Measurements from ENCODE around the gene SYNGR2. TPM values are rescaled to one million over a fixed set of nuclear protein-coding genes. Genes with fewer than 3 reads are reported as not detected.

Gene SYNGR2
- total RNA-seq, 1 donor from 2014 or later: 85.7 TPM

DNA sequence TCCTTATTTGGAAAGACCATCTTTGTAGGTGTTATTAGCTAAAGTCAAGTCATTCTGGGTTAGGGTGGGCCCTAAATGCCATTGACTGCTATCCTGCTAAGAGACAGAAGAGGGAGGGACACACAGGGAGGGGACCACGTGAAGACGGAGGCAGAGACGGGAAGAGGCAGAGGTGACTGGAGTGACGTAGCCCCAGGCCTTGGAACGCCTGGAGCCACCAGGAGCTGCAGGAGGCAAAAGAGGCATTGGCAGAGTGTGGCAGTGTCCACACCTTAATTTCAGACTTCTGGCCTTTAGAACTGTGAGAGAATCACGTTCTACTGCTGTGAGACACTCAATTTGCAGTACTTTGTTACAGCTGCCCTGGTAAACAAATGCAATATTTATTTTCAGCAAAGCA lies 32.1 kb downstream of the SYNGR2 start:
- H3K4me3 ChIP-seq (ENCODE audit: low read depth, low read length): no peak overlapping the region
- no peak for TF ChIP-seq CTCF (IDR thresholded peaks at IDR 0.05; ENCODE audit: insufficient read depth, low read length, poor library complexity, severe bottlenecking)

GRCh38 chr17:78202666-78203065 lies 34.3 kb downstream of the SYNGR2 start:
- no peak for DNase-seq (ENCODE audit: low read depth)
- H3K4me3 ChIP-seq (ENCODE audit: low read depth, low read length): no peak overlapping the region
- no peak for TF ChIP-seq CTCF (IDR thresholded peaks at IDR 0.05; ENCODE audit: insufficient read depth, low read length, poor library complexity, severe bottlenecking)
- H3K36me3 ChIP-seq (ENCODE audit: control insufficient read depth, insufficient read depth, low read length): no peaks in the 10 kb centered on the region
- H3K27me3 ChIP-seq (ENCODE audit: control insufficient read depth, insufficient read depth, low read length): no peaks in the 10 kb centered on the region

More for the DNA sequence above, 32.1 kb downstream of the SYNGR2 start:
- DNase-seq (ENCODE audit: low read depth): no peak
- no peaks in the 10 kb centered on the region for H3K36me3 ChIP-seq (ENCODE audit: control insufficient read depth, insufficient read depth, low read length)
- H3K27me3 ChIP-seq (ENCODE audit: control insufficient read depth, insufficient read depth, low read length): no peaks in the 10 kb centered on the region

GRCh38 chr17:78204387-78205123 lies 36.2 kb downstream of the SYNGR2 start:
- Histone ChIP-seq H3K36me3 (ENCODE audit: control insufficient read depth, insufficient read depth, low read length) (no peaks in the 10 kb centered on the region), H3K27me3 (ENCODE audit: control insufficient read depth, insufficient read depth, low read length) (no peaks in the 10 kb centered on the region), H3K4me3 (ENCODE audit: low read depth, low read length) (no peak overlapping the region)
- no peak for TF ChIP-seq CTCF (IDR thresholded peaks at IDR 0.05; ENCODE audit: insufficient read depth, low read length, poor library complexity, severe bottlenecking)
- DNase-seq (ENCODE audit: low read depth): no peak

DNA sequence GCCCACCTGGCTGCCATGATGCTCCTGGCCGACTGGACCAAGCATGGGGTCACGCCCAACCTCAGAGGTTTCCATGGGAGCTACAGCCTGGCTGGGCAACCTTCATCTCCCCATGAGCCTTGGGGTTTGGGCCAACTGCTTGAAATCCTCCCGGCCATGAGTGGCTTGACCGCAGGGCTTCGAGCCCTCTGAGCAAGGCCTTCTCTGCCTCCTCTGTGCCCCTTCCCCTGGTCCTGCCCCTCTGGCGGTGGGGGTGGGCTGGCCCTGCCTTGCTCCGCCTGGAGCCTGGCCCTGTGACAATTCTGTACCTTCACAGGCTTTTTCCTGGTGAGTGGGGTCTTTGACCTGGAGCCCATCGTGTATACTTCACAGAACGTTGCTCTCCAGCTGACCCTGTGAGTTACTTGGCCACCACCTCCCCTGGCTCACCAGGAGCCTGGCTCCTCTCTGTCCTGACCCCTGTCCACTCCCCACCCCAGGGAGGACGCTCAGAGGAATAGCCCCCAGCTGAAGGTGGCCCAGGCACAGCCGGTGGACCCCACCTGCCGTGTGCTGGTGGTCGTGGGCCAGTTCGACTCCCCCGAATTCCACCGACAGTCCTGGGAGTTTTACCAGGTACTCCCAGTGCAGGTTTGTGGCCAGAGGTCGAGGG lies 36.9 kb downstream of the SYNGR2 start:
- TF ChIP-seq CTCF (IDR thresholded peaks at IDR 0.05; ENCODE audit: insufficient read depth, low read length, poor library complexity, severe bottlenecking): no peak
- DNase-seq (ENCODE audit: low read depth): no peak

GRCh38 chr17:78206298-78206697 lies 37.9 kb downstream of the SYNGR2 start:
- no peaks in the 10 kb centered on the region for H3K36me3 ChIP-seq (ENCODE audit: control insufficient read depth, insufficient read depth, low read length)
- no peaks in the 10 kb centered on the region for H3K27me3 ChIP-seq (ENCODE audit: control insufficient read depth, insufficient read depth, low read length)
- no peak for TF ChIP-seq CTCF (IDR thresholded peaks at IDR 0.05; ENCODE audit: insufficient read depth, low read length, poor library complexity, severe bottlenecking)
- H3K4me3 ChIP-seq (ENCODE audit: low read depth, low read length): no peak overlapping the region
- DNase-seq (ENCODE audit: low read depth): no peak

More for the DNA sequence above, 36.9 kb downstream of the SYNGR2 start:
- no peak overlapping the region for H3K4me3 ChIP-seq (ENCODE audit: low read depth, low read length)
- H3K27me3 ChIP-seq (ENCODE audit: control insufficient read depth, insufficient read depth, low read length): no peaks in the 10 kb centered on the region
- H3K36me3 ChIP-seq (ENCODE audit: control insufficient read depth, insufficient read depth, low read length): no peaks in the 10 kb centered on the region
